ENCODE data around the gene ATP6V1B1.

Gene ATP6V1B1

GRCh38 chr2:70922235-70923234 lies 13.2 kb upstream of the ATP6V1B1 start:
- H3K4me3 ChIP-seq (ENCODE audit: low read length): no peak overlapping the region
- DNase-seq (ENCODE audit: low read depth, low spot score): no peak

- peak; percentile 28 for DNase-seq (ENCODE audit: low read depth, low spot score)
Observed at GRCh38 chr2:70923378-70924015, 12.2 kb upstream of the ATP6V1B1 start.

GRCh38 chr2:70926042-70926441 lies 9.7 kb upstream of the ATP6V1B1 start:
- no peak for DNase-seq (ENCODE audit: low read depth, low spot score)
- H3K4me3 ChIP-seq (ENCODE audit: low read length): no peak overlapping the region

More at GRCh38 chr2:70923378-70924015, 12.2 kb upstream of the ATP6V1B1 start:
- H3K4me3 ChIP-seq (ENCODE audit: low read length): no peak overlapping the region

- no peak for DNase-seq (ENCODE audit: low read depth, low spot score)
- no peak overlapping the region for H3K4me3 ChIP-seq (ENCODE audit: low read length)
Observed at GRCh38 chr2:70927138-70927537, 8.6 kb upstream of the ATP6V1B1 start.

- DNase-seq (ENCODE audit: low read depth, low spot score): no peak
- H3K4me3 ChIP-seq (ENCODE audit: low read length): no peak overlapping the region
Observed at GRCh38 chr2:70927641-70928040, 8.1 kb upstream of the ATP6V1B1 start.

GRCh38 chr2:70928366-70928765 lies 7.3 kb upstream of the ATP6V1B1 start:
- H3K4me3 ChIP-seq (ENCODE audit: low read length): no peak overlapping the region
- no peak for DNase-seq (ENCODE audit: low read depth, low spot score)

- no peak overlapping the region for H3K4me3 ChIP-seq (ENCODE audit: low read length)
- no peak for DNase-seq (ENCODE audit: low read depth, low spot score)
Observed at GRCh38 chr2:70930371-70931329, 5.0 kb upstream of the ATP6V1B1 start.

- H3K4me3 ChIP-seq (ENCODE audit: low read length): no peak overlapping the region
- no peak for DNase-seq (ENCODE audit: low read depth, low spot score)
Observed at GRCh38 chr2:70931376-70932000, 4.2 kb upstream of the ATP6V1B1 start.

GRCh38 chr2:70932631-70933230 lies 3.0 kb upstream of the ATP6V1B1 start:
- no peak overlapping the region for H3K4me3 ChIP-seq (ENCODE audit: low read length)
- DNase-seq (ENCODE audit: low read depth, low spot score): no peak

- H3K4me3 ChIP-seq (ENCODE audit: low read length): no peak overlapping the region
- DNase-seq (ENCODE audit: low read depth, low spot score): no peak
Observed at GRCh38 chr2:70934981-70935380, 719 bp upstream of the ATP6V1B1 start.

- no peak overlapping the region for H3K4me3 ChIP-seq (ENCODE audit: low read length)
- DNase-seq (ENCODE audit: low read depth, low spot score): no peak
Observed at GRCh38 chr2:70936165-70936978, 672 bp downstream of the ATP6V1B1 start.

GRCh38 chr2:70936979-70937811 lies 1.5 kb downstream of the ATP6V1B1 start:
- no peak overlapping the region for H3K4me3 ChIP-seq (ENCODE audit: low read length)
- no peak for DNase-seq (ENCODE audit: low read depth, low spot score)

- DNase-seq (ENCODE audit: low read depth, low spot score): no peak
- H3K4me3 ChIP-seq (ENCODE audit: low read length): no peak overlapping the region
Observed at GRCh38 chr2:70937866-70938585, 2.3 kb downstream of the ATP6V1B1 start.

GRCh38 chr2:70938586-70938950 lies 2.9 kb downstream of the ATP6V1B1 start:
- no peak for DNase-seq (ENCODE audit: low read depth, low spot score)
- H3K4me3 ChIP-seq (ENCODE audit: low read length): no peak overlapping the region

GRCh38 chr2:70939001-70939838 lies 3.5 kb downstream of the ATP6V1B1 start:
- no peak overlapping the region for H3K4me3 ChIP-seq (ENCODE audit: low read length)
- no peak for DNase-seq (ENCODE audit: low read depth, low spot score)
